ENCODE data around the gene INSC. TPM values are rescaled to one million over a fixed set of nuclear protein-coding genes. Genes with fewer than 3 reads are reported as not detected.

INSC gene
- total and polyA plus RNA-seq, 2 experiments from 2014 or later = 0.97 to 1.5 TPM

DNA sequence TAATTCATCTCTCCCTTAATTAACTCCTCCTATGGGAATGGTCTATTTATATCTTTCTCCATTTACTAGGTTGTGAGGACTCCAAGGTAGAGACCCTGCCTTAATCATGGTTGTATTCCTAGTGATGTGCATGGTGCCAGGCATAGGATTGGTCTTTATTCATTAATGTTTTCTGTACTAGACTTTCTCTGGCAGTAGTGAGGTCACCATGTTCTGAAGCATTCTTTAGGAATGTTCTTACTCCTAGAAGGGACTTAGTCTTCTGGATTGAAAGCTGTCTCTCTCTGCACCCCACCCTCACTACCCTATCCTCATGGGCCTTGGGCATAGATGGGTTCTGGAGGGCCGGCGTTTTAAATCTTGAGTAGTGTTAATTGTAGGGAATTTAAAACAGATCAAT, 10.6 kb upstream of the INSC start:
- ATAC-seq (no peak), DNase-seq (ENCODE audit: low spot score) (no peak)
- Histone ChIP-seq H3K4me3 (no peak overlapping the region), H3K79me2 (replicated peaks; ENCODE audit: insufficient read depth) (no peaks in the 10 kb centered on the region), H3K4me2 (no peak overlapping the region), H3F3A (replicated peaks; ENCODE audit: low read depth) (no peaks in the 10 kb centered on the region), H3K27ac (ENCODE audit: low read depth) (no peak overlapping the region), H4K20me1 (replicated peaks; ENCODE audit: insufficient read depth) (no peaks in the 10 kb centered on the region), H2AFZ (no peak overlapping the region), H3K4me1 (ENCODE audit: insufficient read depth) (no peaks in the 10 kb centered on the region), H3K9me2 (ENCODE audit: insufficient read depth) (no peaks in the 10 kb centered on the region), H3K36me3 (ENCODE audit: insufficient read depth) (no peaks in the 10 kb centered on the region), H3K27me3 (ENCODE audit: insufficient read depth) (no peaks in the 10 kb centered on the region)
- no peak for TF ChIP-seq EZH2phosphoT487 (IDR thresholded peaks at IDR 0.05; ENCODE audit: unreplicated experiment)
- TF ChIP-seq JUNB (IDR thresholded peaks at IDR 0.05; ENCODE audit: unreplicated experiment) = no peak
- no peak for TF ChIP-seq EZH2 (IDR thresholded peaks at IDR 0.05; ENCODE audit: low read depth, unreplicated experiment)
- TF ChIP-seq, protein P1, sequence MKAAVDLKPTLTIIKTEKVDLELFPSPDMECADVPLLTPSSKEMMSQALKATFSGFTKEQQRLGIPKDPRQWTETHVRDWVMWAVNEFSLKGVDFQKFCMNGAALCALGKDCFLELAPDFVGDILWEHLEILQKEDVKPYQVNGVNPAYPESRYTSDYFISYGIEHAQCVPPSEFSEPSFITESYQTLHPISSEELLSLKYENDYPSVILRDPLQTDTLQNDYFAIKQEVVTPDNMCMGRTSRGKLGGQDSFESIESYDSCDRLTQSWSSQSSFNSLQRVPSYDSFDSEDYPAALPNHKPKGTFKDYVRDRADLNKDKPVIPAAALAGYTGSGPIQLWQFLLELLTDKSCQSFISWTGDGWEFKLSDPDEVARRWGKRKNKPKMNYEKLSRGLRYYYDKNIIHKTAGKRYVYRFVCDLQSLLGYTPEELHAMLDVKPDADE (IDR thresholded peaks at IDR 0.05) = no peak
- TF ChIP-seq POLR2AphosphoS5 (IDR thresholded peaks at IDR 0.05; ENCODE audit: low read depth) = no peak
- TF ChIP-seq, protein P2, sequence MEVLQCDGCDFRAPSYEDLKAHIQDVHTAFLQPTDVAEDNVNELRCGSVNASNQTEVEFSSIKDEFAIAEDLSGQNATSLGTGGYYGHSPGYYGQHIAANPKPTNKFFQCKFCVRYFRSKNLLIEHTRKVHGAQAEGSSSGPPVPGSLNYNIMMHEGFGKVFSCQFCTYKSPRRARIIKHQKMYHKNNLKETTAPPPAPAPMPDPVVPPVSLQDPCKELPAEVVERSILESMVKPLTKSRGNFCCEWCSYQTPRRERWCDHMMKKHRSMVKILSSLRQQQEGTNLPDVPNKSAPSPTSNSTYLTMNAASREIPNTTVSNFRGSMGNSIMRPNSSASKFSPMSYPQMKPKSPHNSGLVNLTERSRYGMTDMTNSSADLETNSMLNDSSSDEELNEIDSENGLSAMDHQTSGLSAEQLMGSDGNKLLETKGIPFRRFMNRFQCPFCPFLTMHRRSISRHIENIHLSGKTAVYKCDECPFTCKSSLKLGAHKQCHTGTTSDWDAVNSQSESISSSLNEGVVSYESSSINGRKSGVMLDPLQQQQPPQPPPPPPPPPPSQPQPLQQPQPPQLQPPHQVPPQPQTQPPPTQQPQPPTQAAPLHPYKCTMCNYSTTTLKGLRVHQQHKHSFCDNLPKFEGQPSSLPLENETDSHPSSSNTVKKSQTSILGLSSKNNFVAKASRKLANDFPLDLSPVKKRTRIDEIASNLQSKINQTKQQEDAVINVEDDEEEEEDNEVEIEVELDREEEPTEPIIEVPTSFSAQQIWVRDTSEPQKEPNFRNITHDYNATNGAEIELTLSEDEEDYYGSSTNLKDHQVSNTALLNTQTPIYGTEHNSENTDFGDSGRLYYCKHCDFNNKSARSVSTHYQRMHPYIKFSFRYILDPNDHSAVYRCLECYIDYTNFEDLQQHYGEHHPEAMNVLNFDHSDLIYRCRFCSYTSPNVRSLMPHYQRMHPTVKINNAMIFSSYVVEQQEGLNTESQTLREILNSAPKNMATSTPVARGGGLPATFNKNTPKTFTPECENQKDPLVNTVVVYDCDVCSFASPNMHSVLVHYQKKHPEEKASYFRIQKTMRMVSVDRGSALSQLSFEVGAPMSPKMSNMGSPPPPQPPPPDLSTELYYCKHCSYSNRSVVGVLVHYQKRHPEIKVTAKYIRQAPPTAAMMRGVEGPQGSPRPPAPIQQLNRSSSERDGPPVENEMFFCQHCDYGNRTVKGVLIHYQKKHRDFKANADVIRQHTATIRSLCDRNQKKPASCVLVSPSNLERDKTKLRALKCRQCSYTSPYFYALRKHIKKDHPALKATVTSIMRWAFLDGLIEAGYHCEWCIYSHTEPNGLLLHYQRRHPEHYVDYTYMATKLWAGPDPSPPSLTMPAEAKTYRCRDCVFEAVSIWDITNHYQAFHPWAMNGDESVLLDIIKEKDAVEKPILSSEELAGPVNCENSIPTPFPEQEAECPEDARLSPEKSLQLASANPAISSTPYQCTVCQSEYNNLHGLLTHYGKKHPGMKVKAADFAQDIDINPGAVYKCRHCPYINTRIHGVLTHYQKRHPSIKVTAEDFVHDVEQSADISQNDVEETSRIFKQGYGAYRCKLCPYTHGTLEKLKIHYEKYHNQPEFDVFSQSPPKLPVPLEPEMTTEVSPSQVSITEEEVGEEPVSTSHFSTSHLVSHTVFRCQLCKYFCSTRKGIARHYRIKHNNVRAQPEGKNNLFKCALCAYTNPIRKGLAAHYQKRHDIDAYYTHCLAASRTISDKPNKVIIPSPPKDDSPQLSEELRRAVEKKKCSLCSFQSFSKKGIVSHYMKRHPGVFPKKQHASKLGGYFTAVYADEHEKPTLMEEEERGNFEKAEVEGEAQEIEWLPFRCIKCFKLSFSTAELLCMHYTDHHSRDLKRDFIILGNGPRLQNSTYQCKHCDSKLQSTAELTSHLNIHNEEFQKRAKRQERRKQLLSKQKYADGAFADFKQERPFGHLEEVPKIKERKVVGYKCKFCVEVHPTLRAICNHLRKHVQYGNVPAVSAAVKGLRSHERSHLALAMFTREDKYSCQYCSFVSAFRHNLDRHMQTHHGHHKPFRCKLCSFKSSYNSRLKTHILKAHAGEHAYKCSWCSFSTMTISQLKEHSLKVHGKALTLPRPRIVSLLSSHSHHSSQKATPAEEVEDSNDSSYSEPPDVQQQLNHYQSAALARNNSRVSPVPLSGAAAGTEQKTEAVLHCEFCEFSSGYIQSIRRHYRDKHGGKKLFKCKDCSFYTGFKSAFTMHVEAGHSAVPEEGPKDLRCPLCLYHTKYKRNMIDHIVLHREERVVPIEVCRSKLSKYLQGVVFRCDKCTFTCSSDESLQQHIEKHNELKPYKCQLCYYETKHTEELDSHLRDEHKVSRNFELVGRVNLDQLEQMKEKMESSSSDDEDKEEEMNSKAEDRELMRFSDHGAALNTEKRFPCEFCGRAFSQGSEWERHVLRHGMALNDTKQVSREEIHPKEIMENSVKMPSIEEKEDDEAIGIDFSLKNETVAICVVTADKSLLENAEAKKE (CRISPR knock-in tag; IDR thresholded peaks at IDR 0.05) = no peak
- TF ChIP-seq STAT1 (IDR thresholded peaks at IDR 0.05; ENCODE audit: unreplicated experiment) = no peak
- TF ChIP-seq ZNF331 (CRISPR knock-in tag; IDR thresholded peaks at IDR 0.05; ENCODE audit: low read depth) = no peak
- no peak for TF ChIP-seq ZNF114 (CRISPR knock-in tag; IDR thresholded peaks at IDR 0.05)
- TF ChIP-seq NANOG (IDR thresholded peaks at IDR 0.05; ENCODE audit: borderline replicate concordance) = no peak
- no peak for TF ChIP-seq CREB1 (CRISPR knock-in tag; IDR thresholded peaks at IDR 0.05; ENCODE audit: low read depth)
- TF ChIP-seq, protein P3, sequence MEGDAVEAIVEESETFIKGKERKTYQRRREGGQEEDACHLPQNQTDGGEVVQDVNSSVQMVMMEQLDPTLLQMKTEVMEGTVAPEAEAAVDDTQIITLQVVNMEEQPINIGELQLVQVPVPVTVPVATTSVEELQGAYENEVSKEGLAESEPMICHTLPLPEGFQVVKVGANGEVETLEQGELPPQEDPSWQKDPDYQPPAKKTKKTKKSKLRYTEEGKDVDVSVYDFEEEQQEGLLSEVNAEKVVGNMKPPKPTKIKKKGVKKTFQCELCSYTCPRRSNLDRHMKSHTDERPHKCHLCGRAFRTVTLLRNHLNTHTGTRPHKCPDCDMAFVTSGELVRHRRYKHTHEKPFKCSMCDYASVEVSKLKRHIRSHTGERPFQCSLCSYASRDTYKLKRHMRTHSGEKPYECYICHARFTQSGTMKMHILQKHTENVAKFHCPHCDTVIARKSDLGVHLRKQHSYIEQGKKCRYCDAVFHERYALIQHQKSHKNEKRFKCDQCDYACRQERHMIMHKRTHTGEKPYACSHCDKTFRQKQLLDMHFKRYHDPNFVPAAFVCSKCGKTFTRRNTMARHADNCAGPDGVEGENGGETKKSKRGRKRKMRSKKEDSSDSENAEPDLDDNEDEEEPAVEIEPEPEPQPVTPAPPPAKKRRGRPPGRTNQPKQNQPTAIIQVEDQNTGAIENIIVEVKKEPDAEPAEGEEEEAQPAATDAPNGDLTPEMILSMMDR (conservative IDR thresholded peaks at IDR 0.05; ENCODE audit: low read depth in 2 of 2) = no peak
- peaks cover 6% of the 10 kb centered on the region; the same call in 2 of the 3 replicates for H3K4me1 Mint-ChIP-seq
- no peaks in the 10 kb centered on the region for H3K36me3 Mint-ChIP-seq (ENCODE audit: low read depth)
- H3K27me3 Mint-ChIP-seq (ENCODE audit: insufficient read depth, low read depth, poor library complexity) = peaks cover 1% of the 10 kb centered on the region
- no peak overlapping the region for H3K4me3 Mint-ChIP-seq
- no peaks in the 10 kb centered on the region; the same call in 2 of the 3 replicates for H3K9me3 Mint-ChIP-seq
- H3K27ac Mint-ChIP-seq = no peak overlapping the region

Measured in GM23338 (cell line).